Lung (tissue), 12 donors: ENCODE data around the gene RIC3. TPM values are rescaled to one million over a fixed set of nuclear protein-coding genes. Genes with fewer than 3 reads are reported as not detected.

Experiments used
- ATAC-seq: fragments of 200-7000 bp; cut with Tn5 transposase; one replicate; pipeline ENCODE4 v1.9.1; 2020; ENCODE audit warnings: moderate number of reproducible peaks; ENCODE audit not compliant: insufficient read depth, low FRiP score
- DNase-seq, 3 donors: peaks; one replicate each; pipeline ENCODE4 v3.0.0-alpha.2; 2013 to 2017
- H3K27ac ChIP-seq, 2 donors: one replicate each; pipeline ENCODE4 v1.5.1; 2013; ENCODE audit warnings: mild to moderate bottlenecking in 2 of 2, moderate library complexity in 2 of 2, control low read depth in 1 of 2, inconsistent platforms in 1 of 2, low read depth in 1 of 2, low read length in 1 of 2
- H3K27me3 ChIP-seq, 3 donors: one replicate each; pipeline ENCODE4 v1.5.1; 2013; ENCODE audit warnings: low read length in 2 of 3; ENCODE audit not compliant: control insufficient read depth in 3 of 3, insufficient read depth in 3 of 3
- H3K36me3 ChIP-seq, 4 donors: one replicate each; pipeline ENCODE4 v1.5.1; 2013; ENCODE audit warnings: low read length in 4 of 4, mild to moderate bottlenecking in 1 of 4, moderate library complexity in 1 of 4; ENCODE audit not compliant: control insufficient read depth in 4 of 4, insufficient read depth in 4 of 4
- H3K4me1 ChIP-seq, 5 donors: one replicate each; pipeline ENCODE4 v1.5.1; 2013; ENCODE audit warnings: low read length in 5 of 5, mild to moderate bottlenecking in 2 of 5, moderate library complexity in 1 of 5; ENCODE audit not compliant: control insufficient read depth in 5 of 5, insufficient read depth in 5 of 5
- H3K4me3 ChIP-seq: one replicate; pipeline ENCODE4 v1.5.1; 2013; ENCODE audit warnings: mild to moderate bottlenecking, control low read depth, moderate library complexity
- H3K9ac ChIP-seq, 2 donors: one replicate each; pipeline ENCODE4 v1.5.1; 2013; ENCODE audit warnings: low read length in 2 of 2, control low read depth in 1 of 2; ENCODE audit not compliant: insufficient read depth in 1 of 2
- H3K9me3 ChIP-seq, 4 donors: one replicate each; pipeline ENCODE4 v1.5.1; 2013; ENCODE audit warnings: low read length in 3 of 4, mild to moderate bottlenecking in 1 of 4, moderate library complexity in 1 of 4; ENCODE audit not compliant: control insufficient read depth in 4 of 4, insufficient read depth in 3 of 4
- CTCF ChIP-seq: IDR thresholded peaks from 2 replicates; pipeline ENCODE4 v1.5.1; 2012; ENCODE audit warnings: mild to moderate bottlenecking; ENCODE audit errors: control extremely low read depth, extremely low read depth
- WGBS, 2 donors: extraction: QIAGEN DNeasy Blood & Tissue Kit; methylation state at CpG; one replicate each; pipeline ENCODE4 v1.1.7; 2013; 5-methylcytosine and 5-hydroxymethylcytosine counted together
- polyA plus RNA-seq, 2 donors: library from polyadenylated mRNA; stranded (reverse); fragments of 200-250 nt; gene quantifications; one replicate each; pipeline ENCODE4 v1.2.1, GENCODE V29; 2013
- total RNA-seq, 2 donors: library from RNA; depleted of rRNA in 1 of 2; stranded (reverse); fragments of >200 nt in 1 of 2; gene quantifications; one replicate each; pipeline ENCODE4 v1.2.1, GENCODE V29; 2014 to 2021
- donor health status: control.
- donor health status: control.
- donor health status: Bipolar disorder and iron deficiency.
- donor health status: healthy.
- donor health status: DM: yes; HTN: yes; CAD: no.

The RIC3 gene
- total and polyA plus RNA-seq, 4 donors, result 2.0 to 10.2 (median 9.7) TPM

GRCh38 chr11:8070417-8071115, 98.3 kb downstream of the RIC3 start:
- TF ChIP-seq CTCF, result no peak
- ATAC-seq (no peak), DNase-seq (peak in 2 of 3 donors; percentile 56 to 63)
- WGBS, 2 donors, result 36 to 41% methylated on average over 3 of the region's 3 CpGs
- Histone ChIP-seq H3K36me3 (no peaks in the 10 kb centered on the region), H3K4me3 (no peak overlapping the region), H3K27me3 (peaks cover 0 to 3% (median 0%) of the 10 kb centered on the region in 3 donors), H3K9ac (no peak overlapping the region), H3K27ac (no peak overlapping the region), H3K9me3 (no peaks in the 10 kb centered on the region), H3K4me1 (peaks cover 3 to 29% (median 10%) of the 10 kb centered on the region in 5 donors)

DNA sequence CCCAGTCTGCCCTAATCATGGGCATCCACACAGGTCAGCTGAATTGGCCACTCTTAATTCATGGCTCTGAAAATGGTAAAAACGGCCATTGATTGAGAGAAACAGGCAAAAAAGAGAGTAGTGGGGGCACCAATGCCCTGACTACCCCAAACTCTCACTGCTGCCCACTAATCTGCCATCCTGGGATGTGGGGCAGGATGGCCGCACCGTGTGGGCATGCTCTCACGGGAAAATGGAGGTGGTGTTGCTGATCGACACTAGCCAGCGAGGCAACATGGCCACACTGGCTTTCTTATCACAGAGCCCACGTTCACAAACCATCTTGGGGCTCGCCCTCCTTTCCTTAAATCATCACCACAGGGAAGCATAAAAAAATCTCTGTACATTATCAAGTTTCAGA, 99.1 kb downstream of the RIC3 start:
- peaks cover 3 to 29% (median 10%) of the 10 kb centered on the region in 5 donors for H3K4me1 ChIP-seq
- no peak for TF ChIP-seq CTCF

DNA sequence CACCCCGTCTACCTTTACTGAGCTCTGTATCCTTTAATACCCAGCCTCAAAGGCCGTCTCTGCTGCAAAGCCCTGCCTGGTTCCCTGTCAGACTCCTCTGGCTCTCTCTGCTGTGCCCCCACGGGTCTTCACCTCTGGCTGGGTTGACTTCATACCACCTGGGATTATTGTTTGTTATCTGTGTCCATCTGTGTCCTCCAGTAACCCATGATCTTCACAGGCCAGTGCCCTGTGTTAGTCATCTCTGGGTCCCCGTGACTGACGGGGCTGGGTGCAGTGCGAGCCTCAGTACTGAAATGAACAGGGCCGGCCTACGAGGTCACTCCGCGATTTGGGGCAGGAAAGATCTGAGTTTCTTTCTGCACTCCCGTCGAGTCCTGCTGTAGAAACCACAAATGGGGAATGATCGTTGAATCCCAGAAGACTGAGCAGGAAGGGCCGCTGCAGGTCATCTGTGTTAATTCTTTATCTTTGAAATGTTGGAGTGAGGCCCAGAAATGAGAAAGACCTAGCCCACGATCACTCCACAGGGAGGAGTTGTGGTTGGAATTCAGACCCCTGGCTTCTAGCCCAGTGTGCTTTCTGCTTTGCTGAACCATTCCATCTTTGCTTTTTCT, 100.1 kb downstream of the RIC3 start:
- Histone ChIP-seq H3K9ac (no peak overlapping the region), H3K27ac (peak overlapping the region in 1 of 2 donors; percentile 79), H3K9me3 (no peaks in the 10 kb centered on the region), H3K4me1 (peaks cover 3 to 29% (median 10%) of the 10 kb centered on the region in 5 donors), H3K36me3 (no peaks in the 10 kb centered on the region), H3K27me3 (peaks cover 0 to 3% (median 0%) of the 10 kb centered on the region in 3 donors), H3K4me3 (no peak overlapping the region)
- DNase-seq (peak; percentile 82 to 92 (median 84)), ATAC-seq (peak; percentile 30)
- WGBS, 2 donors, result 37 to 47% methylated on average over 15 of the region's 15 CpGs
- TF ChIP-seq CTCF, result no peak

More for the DNA sequence above, 99.1 kb downstream of the RIC3 start:
- Histone ChIP-seq H3K9ac (no peak overlapping the region), H3K9me3 (no peaks in the 10 kb centered on the region), H3K36me3 (no peaks in the 10 kb centered on the region), H3K4me3 (no peak overlapping the region), H3K27ac (peak overlapping the region in 1 of 2 donors; percentile 79), H3K27me3 (peaks cover 0 to 3% (median 0%) of the 10 kb centered on the region in 3 donors)
- WGBS, 2 donors, result 88 to 89% methylated on average over 8 of the region's 8 CpGs
- ATAC-seq, result no peak
- DNase-seq, result no peak
